Stimulated activated CD4-positive, alpha-beta T cell treated with anti-CD3 and anti-CD28 coated beads, Interleukin-2, amount 100 ng/mL, for 24 hours (primary cell): ENCODE measurements around the gene LYSMD1.
"Not testable (repeated sequence)": the region's sequence is repeated elsewhere in the genome, so short reads cannot be mapped to it uniquely, and the experiment has no call there.

ENCODE experiments used
- DNase-seq, 2 donors: peaks; one replicate each; pipeline ENCODE4 v3.0.0-alpha.2; 2020

Gene LYSMD1

GRCh38 chr1:151165738-151166504 lies at the start of gene LYSMD1, which contains the start of gene SCNM1:
TSS of gene LYSMD1 (minus strand) at chr1:151165902. CDS start at chr1:151165258, 644 bp downstream.
TSS of gene SCNM1 (plus strand) at chr1:151166144. CDS start at chr1:151166153, 9 bp downstream.
- peak; percentile 94 to 96 for DNase-seq

DNA sequence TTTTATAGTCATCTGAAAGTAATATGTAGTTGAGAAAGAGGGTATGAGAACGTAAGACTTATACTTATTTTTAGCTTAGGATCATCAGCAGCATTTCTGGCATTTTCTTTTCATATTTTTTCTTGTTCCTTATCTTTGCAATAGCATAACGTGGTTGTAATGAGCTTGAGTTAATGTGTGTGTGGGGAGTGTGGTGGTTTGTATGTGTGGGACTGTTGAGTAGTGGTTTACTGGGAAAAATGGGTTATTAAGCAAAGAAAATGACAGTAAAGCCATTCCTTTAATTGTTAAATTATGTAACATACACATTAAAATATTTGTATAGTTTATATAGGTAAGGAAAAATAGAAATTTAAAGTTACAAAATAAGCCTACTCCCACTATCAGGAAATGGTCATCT lies 47.9 kb upstream of the LYSMD1 start:
- no peak for DNase-seq

DNA sequence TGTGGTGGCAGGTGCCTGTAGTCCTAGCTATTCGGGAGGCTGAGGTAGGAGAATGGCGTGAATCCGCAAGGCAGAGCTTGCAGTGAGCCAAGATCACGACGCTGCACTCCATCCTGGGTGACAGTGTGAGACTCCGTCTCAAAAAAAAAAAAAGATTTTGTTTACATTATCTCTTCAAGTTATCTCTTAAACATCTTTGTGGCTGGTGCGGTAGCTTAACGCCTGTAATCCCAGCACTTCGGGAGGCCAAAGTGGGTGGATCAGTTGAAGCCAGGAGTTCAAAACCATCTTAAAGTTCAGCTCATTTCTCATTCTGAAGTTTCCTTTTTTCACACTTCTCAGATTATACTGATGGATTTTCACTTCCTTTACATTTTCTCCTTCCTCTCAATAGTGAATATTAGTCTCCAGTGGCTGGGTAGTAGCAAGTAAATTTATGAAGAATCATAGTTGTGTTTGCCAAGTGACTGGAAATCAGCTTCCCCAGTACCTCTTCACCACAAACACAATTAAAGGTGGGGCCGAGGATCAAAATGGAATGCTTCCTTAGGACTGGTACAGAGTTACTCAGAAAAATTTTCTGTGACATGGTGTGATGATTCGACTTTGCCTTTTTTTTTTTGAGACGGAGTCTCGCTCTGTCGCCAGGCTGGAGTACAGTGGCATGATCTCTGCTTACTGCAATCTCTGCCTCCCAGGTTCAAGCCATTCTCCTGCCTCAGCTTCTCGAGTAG lies 46.4 kb upstream of the LYSMD1 start:
- DNase-seq: peak in 1 of 2 donors; percentile 6

DNA sequence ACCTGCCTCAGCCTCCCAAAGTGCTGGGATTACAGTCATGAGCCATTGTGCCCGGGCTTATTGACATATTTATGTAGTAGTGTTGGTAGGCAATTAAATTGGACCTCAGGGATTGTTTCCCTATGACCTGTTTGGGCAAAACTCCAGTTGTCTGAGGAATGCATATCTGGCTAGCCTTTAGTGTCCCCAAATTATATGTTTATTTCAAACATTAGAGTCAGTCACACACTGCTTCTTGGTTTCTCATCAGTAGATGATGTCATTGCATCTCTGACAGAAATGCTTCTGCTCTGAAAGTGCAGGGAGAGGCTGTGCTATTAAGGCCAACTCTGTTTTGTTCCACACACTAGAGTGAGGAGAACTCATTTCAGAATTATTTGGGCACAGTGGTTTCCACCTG lies 45.1 kb upstream of the LYSMD1 start:
- DNase-seq: no peak

- not testable (repeated sequence) for DNase-seq
Measured at GRCh38 chr1:151205381-151205965, 39.8 kb upstream of the LYSMD1 start.

GRCh38 chr1:151199873-151200581 lies 34.3 kb upstream of the LYSMD1 start:
- peak in 1 of 2 donors; percentile 19 for DNase-seq

DNA sequence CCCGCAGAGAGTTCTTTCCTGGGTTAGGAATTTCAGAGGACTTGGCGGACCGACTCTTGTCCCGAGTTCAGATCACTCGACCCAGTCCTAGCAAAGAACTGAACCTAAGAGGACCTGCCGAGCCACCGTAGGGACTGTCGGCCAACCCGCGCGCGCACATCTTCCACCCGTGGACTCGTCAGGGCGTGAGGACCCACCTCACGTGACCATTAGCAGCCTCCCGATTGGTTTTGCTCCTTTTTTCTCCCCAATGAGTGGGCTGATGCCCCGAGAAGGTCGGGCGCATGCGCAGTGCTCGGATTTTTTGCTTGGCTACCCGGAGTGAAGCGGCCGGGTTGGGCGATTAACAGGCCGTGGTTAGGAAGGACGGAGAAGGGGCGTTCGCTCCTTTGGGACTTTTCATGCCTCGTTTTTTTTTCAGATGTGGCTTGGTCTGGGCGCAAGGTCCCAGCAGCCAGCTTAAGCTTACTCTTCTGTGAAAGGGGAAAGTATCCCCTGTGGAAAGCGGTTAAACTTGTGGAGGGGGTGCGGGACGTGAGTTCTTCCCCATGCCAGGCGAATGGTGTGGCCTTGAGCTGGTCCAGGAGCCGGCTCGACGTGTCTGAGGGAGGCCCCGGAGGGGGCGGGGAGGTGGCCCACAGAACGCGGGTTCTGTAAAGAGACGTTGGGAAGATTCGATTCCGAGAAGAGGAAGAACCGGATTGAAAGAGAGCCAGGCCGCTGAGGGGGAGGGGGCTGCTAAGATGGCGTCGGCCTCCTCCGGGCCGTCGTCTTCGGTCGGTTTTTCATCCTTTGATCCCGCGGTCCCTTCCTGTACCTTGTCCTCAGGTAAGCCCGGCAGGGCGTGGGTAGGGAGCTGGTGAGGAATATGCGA lies 32.8 kb upstream of the LYSMD1 start, which contains the start of gene PIP5K1A:
Gene PIP5K1A (plus strand): TSS at position 299 of the 874 bp plus-strand sequence. CDS start 445 bp downstream, at position 744.
- DNase-seq: peak; percentile 99

GRCh38 chr1:151197863-151198253 lies 32.2 kb upstream of the LYSMD1 start:
- DNase-seq: no peak

DNA sequence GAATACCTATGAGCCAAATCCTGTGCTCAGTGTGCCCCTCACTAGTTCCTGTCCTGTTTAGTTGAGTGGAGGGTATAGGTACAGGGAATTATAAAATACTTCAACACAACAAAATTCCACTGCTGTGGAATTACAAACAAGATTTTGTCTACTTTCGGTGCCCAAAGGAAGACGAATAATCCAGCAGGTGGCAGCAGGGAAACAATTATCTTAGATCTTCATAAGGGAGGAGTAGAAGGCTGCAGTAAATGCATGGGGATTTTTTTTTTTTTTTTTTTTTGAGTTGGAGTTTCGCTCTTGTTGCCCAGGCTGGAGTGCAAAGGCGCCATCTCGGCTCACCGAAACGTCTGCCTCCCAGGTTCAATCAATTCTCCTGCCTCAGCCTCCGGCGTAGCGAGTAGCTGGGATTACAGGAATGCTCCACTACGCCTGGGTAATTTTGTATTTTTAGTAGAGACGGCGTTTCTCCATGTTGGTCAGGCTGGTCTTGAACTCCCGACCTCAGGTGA lies 30.6 kb upstream of the LYSMD1 start:
- DNase-seq: peak; percentile 50 to 56

- not testable (repeated sequence) for DNase-seq
Measured at GRCh38 chr1:151194894-151195594, 29.3 kb upstream of the LYSMD1 start.

GRCh38 chr1:151193856-151194255 lies 28.2 kb upstream of the LYSMD1 start:
- DNase-seq: no peak

DNA sequence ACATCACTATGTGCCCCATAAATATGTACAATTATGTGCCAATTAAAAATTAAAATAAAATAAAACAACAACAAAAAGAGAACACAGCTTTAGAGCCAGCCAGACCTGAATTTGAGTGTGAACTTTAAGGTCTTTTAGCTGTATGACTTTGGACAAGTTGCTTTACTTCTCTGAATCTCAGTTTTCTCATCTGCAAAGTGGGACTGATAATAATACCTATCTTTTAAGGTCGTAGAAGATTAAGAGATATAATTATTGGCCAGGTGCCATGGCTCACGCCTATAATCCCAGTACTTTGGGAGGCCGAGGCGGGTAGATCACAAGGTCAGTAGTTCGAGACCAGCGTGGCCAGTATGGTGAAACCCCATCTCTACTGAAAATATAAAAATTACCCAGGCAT lies 27.6 kb upstream of the LYSMD1 start:
- DNase-seq: no peak

DNA sequence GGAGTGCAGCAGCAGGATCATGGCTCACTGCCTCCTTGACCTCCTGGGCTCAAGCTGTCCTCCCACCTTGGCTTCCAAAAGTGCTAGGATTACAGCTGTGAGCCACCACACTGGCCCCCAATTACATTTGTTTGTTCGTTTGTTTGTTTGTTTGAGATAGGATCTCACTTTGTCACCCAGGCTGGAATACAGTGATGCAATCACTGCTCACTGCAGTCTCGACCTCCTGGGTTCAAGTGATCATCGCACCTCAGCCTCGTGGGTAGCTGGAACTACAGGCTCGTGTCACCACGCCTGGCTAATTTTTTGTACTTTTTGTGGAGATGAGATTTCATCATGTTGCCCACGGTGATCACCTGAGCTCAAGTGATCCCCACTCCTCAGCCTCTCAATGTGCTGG lies 26.3 kb upstream of the LYSMD1 start:
- DNase-seq: no peak

DNA sequence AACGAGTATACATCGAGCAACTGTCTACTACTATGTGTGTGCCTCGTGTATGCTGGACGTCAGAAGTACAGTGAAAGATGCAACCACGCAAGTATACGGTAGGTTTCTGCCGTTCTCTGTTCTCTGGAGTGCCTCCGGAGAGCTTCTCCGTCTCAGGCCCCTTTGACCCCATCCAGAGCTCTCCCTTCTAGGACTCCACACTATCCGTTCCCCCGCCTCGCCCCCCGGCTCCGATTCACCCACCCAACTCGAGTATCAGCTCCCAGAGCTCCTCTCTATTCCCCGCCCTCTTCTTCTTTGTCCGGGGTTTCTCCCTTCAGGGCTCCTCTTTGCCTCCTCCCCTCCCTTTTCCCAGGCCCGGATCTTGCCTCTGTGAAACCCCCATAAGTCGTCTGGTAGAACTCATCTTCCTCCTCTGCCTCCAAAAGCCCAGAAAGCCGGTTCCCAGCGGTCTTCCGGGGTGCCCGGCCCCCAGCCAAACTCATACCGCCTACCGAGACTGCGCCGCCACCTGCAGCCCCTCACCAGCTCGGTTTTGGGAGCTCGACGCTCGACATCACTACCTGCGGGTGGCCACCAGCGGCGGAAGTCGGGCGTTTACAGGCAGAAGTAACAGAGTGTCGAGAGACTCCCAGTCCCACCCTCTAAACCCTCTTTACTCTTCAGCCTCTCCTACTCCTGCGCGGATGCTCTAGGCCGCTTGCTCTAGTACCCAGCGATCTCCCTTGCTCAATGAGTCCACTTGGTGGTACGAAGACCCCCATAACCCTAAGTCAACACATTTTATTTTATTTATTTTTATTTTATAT lies 24.1 kb upstream of the LYSMD1 start, which contains the start of gene VPS72:
Gene VPS72 (minus strand): TSS at position 561 of the 809 bp plus-strand sequence. CDS start 76 bp downstream, at position 485.
- peak; percentile 86 for DNase-seq

DNA sequence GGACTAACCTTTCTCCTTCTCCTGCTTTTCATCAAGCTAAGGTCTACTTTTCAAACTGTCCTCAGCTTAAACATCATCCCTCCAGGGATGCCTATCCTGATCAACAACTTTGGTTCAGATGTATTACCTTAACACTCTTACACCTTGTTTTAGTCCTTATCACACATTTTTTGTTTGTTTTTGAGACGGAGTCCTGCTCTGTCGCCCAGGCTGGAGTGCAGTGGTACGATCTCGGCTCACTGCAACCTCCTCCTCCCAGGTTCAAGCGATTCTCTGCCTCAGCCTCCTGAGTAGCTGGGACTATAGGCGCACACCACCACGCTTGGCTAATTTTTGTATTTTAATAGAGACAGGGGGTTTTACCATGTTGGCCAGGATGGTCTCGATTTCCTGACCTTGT lies 23.0 kb upstream of the LYSMD1 start:
- not testable (repeated sequence) for DNase-seq

- no peak for DNase-seq
Measured at GRCh38 chr1:151187205-151187604, 21.5 kb upstream of the LYSMD1 start.

DNA sequence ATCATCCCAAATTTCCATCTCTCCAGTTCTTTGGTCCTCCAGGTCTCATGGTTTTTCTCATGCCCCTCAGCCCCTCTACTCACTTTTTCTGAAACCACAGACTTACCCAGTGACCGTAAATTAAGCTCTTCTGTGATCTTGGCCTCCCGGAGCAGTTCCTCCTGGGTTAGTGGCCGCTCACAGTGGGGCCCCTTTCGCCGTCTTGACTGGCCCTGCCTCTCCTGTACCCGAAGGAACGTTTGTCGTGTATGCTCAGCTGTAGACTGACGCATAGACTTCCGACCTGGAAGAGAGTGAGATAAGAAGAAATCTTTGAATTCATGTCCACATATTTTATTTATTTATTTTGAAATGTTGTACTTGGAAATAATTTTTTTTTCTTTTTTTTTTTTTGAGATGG lies 18.5 kb upstream of the LYSMD1 start:
- no peak for DNase-seq

- DNase-seq: no peak
Measured at GRCh38 chr1:151176514-151177045, 10.9 kb upstream of the LYSMD1 start.

DNA sequence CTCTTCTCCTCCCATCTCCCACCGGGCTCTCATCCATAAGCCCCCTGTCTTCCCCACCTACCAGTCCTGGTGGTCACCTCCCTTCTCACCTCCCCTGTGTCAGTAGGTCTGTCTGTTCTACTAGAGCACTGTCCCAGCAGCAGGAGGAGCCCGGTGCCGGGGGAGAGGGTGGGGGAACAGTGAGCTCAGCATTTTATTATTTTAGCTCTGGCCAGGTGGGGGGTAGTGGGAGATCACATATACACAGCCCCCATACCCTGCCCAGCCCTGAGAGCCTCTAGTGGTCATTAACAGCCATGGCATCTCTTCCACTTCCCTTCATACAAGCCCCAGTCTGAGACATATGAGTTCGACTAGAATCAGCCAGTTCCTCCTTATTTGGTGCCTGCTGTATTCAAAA lies 10.2 kb upstream of the LYSMD1 start, which contains the start of gene TMOD4:
Gene TMOD4 (minus strand): TSS at position 119 of the 400 bp plus-strand sequence. CDS start 1,106 bp downstream, outside the sequence.
- no peak for DNase-seq
